ENCODE results near the gene GALP.
"Not testable (repeated sequence)": the region's sequence is repeated elsewhere in the genome, so short reads cannot be mapped to it uniquely, and the experiment has no call there.

DNA sequence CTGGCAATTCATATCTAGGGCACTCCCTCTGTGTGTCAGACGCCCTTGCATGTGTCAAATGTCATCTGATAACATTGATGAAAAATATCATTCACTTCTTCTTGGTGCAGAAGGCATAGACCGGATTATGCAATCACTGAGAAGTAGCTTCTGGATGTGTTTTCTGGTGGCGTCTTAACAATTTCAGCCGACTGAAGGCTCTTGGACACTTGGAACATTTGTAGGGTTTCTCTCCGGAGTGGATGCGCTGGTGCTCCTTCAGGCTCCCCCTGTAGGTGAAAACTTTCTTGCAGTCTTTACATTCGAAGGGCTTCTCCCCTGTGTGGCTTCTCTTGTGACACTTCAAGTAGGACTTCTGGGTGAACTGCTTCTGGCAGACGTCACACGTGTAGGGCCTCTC, 45.6 kb downstream of the GALP start:
- TF ChIP-seq, protein P1, sequence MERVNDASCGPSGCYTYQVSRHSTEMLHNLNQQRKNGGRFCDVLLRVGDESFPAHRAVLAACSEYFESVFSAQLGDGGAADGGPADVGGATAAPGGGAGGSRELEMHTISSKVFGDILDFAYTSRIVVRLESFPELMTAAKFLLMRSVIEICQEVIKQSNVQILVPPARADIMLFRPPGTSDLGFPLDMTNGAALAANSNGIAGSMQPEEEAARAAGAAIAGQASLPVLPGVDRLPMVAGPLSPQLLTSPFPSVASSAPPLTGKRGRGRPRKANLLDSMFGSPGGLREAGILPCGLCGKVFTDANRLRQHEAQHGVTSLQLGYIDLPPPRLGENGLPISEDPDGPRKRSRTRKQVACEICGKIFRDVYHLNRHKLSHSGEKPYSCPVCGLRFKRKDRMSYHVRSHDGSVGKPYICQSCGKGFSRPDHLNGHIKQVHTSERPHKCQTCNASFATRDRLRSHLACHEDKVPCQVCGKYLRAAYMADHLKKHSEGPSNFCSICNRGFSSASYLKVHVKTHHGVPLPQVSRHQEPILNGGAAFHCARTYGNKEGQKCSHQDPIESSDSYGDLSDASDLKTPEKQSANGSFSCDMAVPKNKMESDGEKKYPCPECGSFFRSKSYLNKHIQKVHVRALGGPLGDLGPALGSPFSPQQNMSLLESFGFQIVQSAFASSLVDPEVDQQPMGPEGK (CRISPR knock-in tag; IDR thresholded peaks at IDR 0.05; ENCODE audit: borderline replicate concordance), result not testable (repeated sequence)
- TF ChIP-seq ESRRG (CRISPR knock-in tag; IDR thresholded peaks at IDR 0.05); SNAI2 (CRISPR knock-in tag; IDR thresholded peaks at IDR 0.05); RARB (CRISPR knock-in tag; IDR thresholded peaks at IDR 0.05); BACH2 (CRISPR knock-in tag; IDR thresholded peaks at IDR 0.05; ENCODE audit: borderline replicate concordance); ZFP30 (CRISPR knock-in tag; IDR thresholded peaks at IDR 0.05); ARNTL (CRISPR knock-in tag; IDR thresholded peaks at IDR 0.05; ENCODE audit: borderline replicate concordance, low read depth): not testable (repeated sequence)
- TF ChIP-seq, protein P2, sequence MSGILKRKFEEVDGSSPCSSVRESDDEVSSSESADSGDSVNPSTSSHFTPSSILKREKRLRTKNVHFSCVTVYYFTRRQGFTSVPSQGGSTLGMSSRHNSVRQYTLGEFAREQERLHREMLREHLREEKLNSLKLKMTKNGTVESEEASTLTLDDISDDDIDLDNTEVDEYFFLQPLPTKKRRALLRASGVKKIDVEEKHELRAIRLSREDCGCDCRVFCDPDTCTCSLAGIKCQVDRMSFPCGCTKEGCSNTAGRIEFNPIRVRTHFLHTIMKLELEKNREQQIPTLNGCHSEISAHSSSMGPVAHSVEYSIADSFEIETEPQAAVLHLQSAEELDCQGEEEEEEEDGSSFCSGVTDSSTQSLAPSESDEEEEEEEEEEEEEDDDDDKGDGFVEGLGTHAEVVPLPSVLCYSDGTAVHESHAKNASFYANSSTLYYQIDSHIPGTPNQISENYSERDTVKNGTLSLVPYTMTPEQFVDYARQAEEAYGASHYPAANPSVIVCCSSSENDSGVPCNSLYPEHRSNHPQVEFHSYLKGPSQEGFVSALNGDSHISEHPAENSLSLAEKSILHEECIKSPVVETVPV (CRISPR knock-in tag; IDR thresholded peaks at IDR 0.05), result not testable (repeated sequence)
- TF ChIP-seq, protein P3, sequence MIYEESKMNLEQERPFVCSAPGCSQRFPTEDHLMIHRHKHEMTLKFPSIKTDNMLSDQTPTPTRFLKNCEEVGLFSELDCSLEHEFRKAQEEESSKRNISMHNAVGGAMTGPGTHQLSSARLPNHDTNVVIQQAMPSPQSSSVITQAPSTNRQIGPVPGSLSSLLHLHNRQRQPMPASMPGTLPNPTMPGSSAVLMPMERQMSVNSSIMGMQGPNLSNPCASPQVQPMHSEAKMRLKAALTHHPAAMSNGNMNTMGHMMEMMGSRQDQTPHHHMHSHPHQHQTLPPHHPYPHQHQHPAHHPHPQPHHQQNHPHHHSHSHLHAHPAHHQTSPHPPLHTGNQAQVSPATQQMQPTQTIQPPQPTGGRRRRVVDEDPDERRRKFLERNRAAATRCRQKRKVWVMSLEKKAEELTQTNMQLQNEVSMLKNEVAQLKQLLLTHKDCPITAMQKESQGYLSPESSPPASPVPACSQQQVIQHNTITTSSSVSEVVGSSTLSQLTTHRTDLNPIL (CRISPR knock-in tag; IDR thresholded peaks at IDR 0.05; ENCODE audit: low read depth), result not testable (repeated sequence)
